C4-2B (cell line): ENCODE measurements around the gene NT5C.
A peak's percentile ranks its signal among the peaks of the same experiment; 100 is the strongest.
"Not testable (repeated sequence)": the region's sequence is repeated elsewhere in the genome, so short reads cannot be mapped to it uniquely, and the experiment has no call there.

Experiments
- H3K27ac ChIP-seq: fragments of 450-650 bp; 2 replicates; pipeline ENCODE4 v1.5.1; 2017
- CTCF ChIP-seq: fragments of 450-650 bp; conservative IDR thresholded peaks from 2 replicates; pipeline ENCODE4 v1.5.1; 2017; ENCODE audit warnings: mild to moderate bottlenecking
- ZFX ChIP-seq: fragments of 450-650 bp; IDR thresholded peaks from 2 replicates; pipeline ENCODE4 v1.6.1; 2017

The NT5C gene

DNA sequence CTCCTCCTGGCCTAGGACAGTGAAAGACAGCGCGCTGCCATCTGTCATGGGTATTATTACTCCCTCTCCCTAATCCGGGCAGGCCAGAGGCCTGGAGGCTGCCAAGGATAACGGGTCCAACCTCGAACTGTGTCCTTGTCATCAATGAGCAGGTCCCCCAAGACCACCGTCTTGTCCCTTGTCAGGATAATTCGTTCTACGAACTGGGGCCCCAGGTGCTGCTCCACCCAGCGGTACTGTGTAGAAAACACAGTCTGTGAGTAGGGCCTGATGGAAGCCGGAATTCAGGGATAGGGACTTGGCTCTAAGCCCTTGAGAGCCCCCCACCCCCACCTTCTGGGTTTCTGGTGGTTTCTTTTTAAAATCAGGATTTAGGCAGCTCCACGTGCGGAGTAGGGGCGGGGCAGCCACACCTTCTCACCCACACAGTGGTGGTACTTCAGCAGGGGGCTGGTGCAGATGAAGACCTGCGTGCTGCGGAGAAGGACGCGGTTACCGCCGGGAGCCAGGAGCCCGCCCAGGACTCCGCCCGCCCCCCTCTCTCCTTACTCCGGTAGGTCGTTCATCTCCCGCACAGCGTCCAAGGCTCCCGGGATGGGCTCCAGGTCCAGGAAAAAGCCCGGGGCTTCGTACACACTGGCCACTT, 787 bp downstream of the NT5C start:
- peak overlapping the region; percentile 94 for H3K27ac ChIP-seq
- TF ChIP-seq CTCF (no peak), ZFX (no peak)

GRCh38 chr17:75130059-75130631, 1.4 kb downstream of the NT5C start:
- peak overlapping the region; percentile 94; the same call in 1 of the 2 replicates for H3K27ac ChIP-seq
- TF ChIP-seq CTCF (no peak), ZFX (no peak)

DNA sequence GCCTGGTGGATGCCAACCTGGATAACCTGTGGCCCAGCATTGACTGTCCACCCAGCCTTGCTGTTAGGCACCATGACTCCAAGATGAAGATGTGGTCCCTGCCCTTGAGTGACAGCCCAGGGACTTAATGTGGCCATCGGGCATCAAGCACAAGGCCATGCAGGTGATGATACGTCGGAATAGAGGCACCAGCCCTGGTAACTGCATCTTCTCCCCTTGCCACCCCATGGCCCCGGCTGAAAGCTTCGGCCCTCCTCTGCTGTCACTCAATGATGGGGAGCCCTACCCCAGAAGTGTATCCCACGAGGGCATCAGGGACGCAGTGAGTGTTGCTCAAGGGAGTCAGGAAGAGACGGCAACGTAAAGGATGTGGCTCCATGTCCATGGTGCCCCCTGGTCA, 2.0 kb downstream of the NT5C start:
- TF ChIP-seq CTCF, result no peak
- H3K27ac ChIP-seq, result no peak overlapping the region

DNA sequence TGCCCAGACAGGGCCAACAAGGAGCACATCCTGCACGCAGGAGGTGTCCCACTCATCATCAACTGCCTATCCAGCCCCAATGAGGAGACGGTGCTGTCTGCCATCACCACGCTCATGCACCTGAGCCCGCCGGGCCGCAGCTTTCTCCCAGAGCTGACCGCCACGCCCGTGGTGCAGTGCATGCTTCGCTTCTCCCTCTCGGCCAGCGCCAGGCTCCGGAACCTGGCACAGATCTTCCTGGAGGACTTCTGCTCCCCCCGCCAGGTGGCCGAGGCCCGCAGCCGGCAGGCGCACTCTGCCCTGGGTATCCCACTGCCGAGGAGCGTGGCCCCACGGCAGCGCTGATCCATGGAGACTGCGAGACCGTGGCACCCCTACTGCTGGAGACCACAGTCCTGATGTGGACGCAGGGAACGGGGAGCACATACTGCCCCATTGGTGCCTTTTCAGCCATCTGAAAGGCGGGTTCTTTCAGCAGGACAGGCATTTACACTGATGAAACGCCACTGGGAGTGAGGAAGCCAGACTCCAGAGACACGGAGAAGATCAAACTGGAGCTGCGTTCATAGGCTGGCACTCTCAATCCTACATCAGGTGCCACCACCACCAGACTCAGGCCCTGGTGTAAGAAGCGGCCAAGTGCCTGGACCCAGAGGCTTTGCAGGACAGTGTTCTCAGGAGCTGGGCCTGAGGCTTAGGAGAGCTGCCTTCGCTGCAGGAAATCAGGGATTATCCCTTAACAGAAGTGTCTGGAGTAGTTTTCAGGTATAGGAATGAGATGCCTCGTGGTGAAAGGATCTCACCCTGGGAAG, 2.6 kb downstream of the NT5C start:
- TF ChIP-seq CTCF (no peak), ZFX (no peak)
- no peak overlapping the region for H3K27ac ChIP-seq

DNA sequence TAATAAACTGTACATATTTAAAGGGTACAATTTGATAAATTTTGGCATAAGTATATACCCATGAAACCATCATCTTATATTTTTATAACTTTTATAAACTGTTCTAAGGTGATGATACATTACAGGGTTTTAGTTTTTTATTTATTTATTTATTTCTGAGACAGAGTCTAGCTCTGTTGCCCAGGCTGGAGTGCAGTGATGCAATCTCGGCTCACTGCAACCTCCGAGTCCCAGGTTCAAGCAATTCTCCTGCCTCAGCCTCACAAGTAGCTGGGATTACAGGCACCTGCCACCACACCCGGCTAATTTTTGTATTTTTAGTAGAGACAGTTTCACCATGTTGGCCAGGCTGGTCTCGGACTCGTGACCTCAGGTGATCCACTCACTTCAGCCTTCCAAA, 3.6 kb downstream of the NT5C start:
- H3K27ac ChIP-seq, result not testable (repeated sequence)

GRCh38 chr17:75126954-75127353, 4.6 kb downstream of the NT5C start:
- no peak overlapping the region for H3K27ac ChIP-seq
- TF ChIP-seq ZFX, result no peak
- TF ChIP-seq CTCF, result no peak

- TF ChIP-seq ZFX (no peak), CTCF (no peak)
- no peak overlapping the region for H3K27ac ChIP-seq
Measured at GRCh38 chr17:75125984-75126383, 5.6 kb downstream of the NT5C start.
